H1 (cell line): ENCODE data around the gene KLF13. TPM values are rescaled to one million over a fixed set of nuclear protein-coding genes. Genes with fewer than 3 reads are reported as not detected.

Experiments used
- CTCF ChIA-PET: fragments of 300-600 bp; sonication (Branson Sonifier 250); formaldehyde crosslinking; loops from one replicate; lab custom pipeline; 2021; ENCODE audit not compliant: partially characterized antibody; lab: Charles Lee
- POLR2A ChIA-PET: fragments of 300-600 bp; sonication (Branson Sonifier 250); formaldehyde crosslinking; loops from one replicate; lab custom pipeline; 2021; ENCODE audit warnings: inconsistent platforms; ENCODE audit not compliant: partially characterized antibody; lab: Charles Lee
- DNase-seq, 2 experiments: peaks; one replicate each; pipeline versions ENCODE4 v3.0.0 to v3.0.0-alpha.2; 2010 to 2022; ENCODE audit warnings: low spot score in 2 of 2, low read depth in 1 of 2, mixed read lengths in 1 of 2
- FAIRE-seq: peaks from 2 replicates; lab custom pipeline; 2011; peaks lifted over from hg19 to GRCh38; lab: Jason Lieb, UNC
- H2AFZ ChIP-seq: 2 replicates; pipeline ENCODE4 v1.8.1; 2012; ENCODE audit warnings: low read length, inconsistent platforms
- H2AK5ac ChIP-seq: 2 replicates; pipeline ENCODE4 v1.6.1; 2013; ENCODE audit warnings: low read depth, low read length
- H2BK120ac ChIP-seq: replicated peaks from 2 replicates; pipeline ENCODE3; 2013; ENCODE audit warnings: low read depth, low read length, inconsistent platforms
- H2BK12ac ChIP-seq: 2 replicates; pipeline ENCODE4 v1.6.1; 2013; ENCODE audit warnings: low read depth, low read length
- H2BK15ac ChIP-seq: 2 replicates; pipeline ENCODE4 v1.6.1; 2013; ENCODE audit warnings: low read length
- H2BK20ac ChIP-seq: 2 replicates; pipeline ENCODE4 v1.6.1; 2013; ENCODE audit warnings: low read length
- H2BK5ac ChIP-seq: 2 replicates; pipeline ENCODE4 v1.6.1; 2013; ENCODE audit warnings: low read depth, low read length
- H3K14ac ChIP-seq: 2 replicates; pipeline ENCODE4 v1.6.1; 2013; ENCODE audit warnings: inconsistent platforms; ENCODE audit not compliant: insufficient read length
- H3K18ac ChIP-seq: 2 replicates; pipeline ENCODE4 v1.6.1; 2013; ENCODE audit warnings: low read length; ENCODE audit errors: extremely low read depth
- H3K23ac ChIP-seq: 2 replicates; pipeline ENCODE4 v1.6.1; 2013; ENCODE audit warnings: inconsistent platforms; ENCODE audit not compliant: insufficient read length
- H3K23me2 ChIP-seq: 2 replicates; pipeline ENCODE4 v1.6.1; 2013; ENCODE audit warnings: low read depth, low read length
- H3K27ac ChIP-seq: 2 replicates; pipeline ENCODE4 v1.6.1; 2011; ENCODE audit warnings: low read depth, low read length, inconsistent platforms
- H3K27me3 ChIP-seq, 4 experiments: replicated peaks in 1 of 4; 1 replicate in 1 of 4; 2 replicates in 3 of 4; pipeline versions ENCODE4 v1.6.1 to v1.8.1; 2011 to 2013; ENCODE audit warnings: low read length in 3 of 4, mild to moderate bottlenecking in 3 of 4, inconsistent platforms in 2 of 4, mixed read lengths in 2 of 4, moderate library complexity in 1 of 4; ENCODE audit not compliant: control insufficient read depth in 3 of 4, insufficient read depth in 3 of 4; ENCODE audit errors: extremely low read depth in 1 of 4
- H3K36me3 ChIP-seq, 4 experiments: 2 replicates each; pipeline versions ENCODE4 v1.6.1 to v1.8.1; 2011 to 2013; ENCODE audit warnings: mild to moderate bottlenecking in 4 of 4, low read length in 3 of 4, moderate library complexity in 2 of 4, control low read depth in 1 of 4, inconsistent platforms in 1 of 4; ENCODE audit not compliant: insufficient read depth in 4 of 4, control insufficient read depth in 2 of 4
- H3K4ac ChIP-seq: replicated peaks from 2 replicates; pipeline ENCODE3; 2013; ENCODE audit warnings: low read length, low read depth, mixed read lengths, inconsistent platforms; ENCODE audit not compliant: insufficient read length
- H3K4me1 ChIP-seq, 4 experiments: replicated peaks in 1 of 4; 1 replicate in 1 of 4; 2 replicates in 3 of 4; pipeline versions ENCODE4 v1.6.1 to v1.8.1; 2011 to 2013; ENCODE audit warnings: low read length in 3 of 4, inconsistent platforms in 2 of 4, mixed read lengths in 1 of 4; ENCODE audit not compliant: insufficient read depth in 4 of 4, control insufficient read depth in 3 of 4
- H3K4me2 ChIP-seq, 2 experiments: 2 replicates each; pipeline versions ENCODE4 v1.6.1 to v1.8.1; 2011 to 2013; ENCODE audit warnings: low read depth in 2 of 2, low read length in 2 of 2, control low read depth in 1 of 2, inconsistent platforms in 1 of 2, mild to moderate bottlenecking in 1 of 2; ENCODE audit not compliant: insufficient read depth in 1 of 2
- H3K4me3 ChIP-seq, 4 experiments: fragments of 200-600, 300-600 bp in 1 of 4; sonication (generic), shearing (Covaris generic), sonication (Bioruptor Twin) in 1 of 4; 2 replicates each; pipeline versions ENCODE4 v1.5.1 to v1.8.1; 2011 to 2016; ENCODE audit warnings: low read length in 4 of 4, low read depth in 3 of 4, control low read depth in 2 of 4, inconsistent platforms in 2 of 4, mild to moderate bottlenecking in 2 of 4, mixed read lengths in 1 of 4, moderate library complexity in 1 of 4; ENCODE audit not compliant: insufficient read depth in 2 of 4; ENCODE audit errors: extremely low read depth in 1 of 4
- H3K56ac ChIP-seq: replicated peaks from 2 replicates; pipeline ENCODE3; 2013; ENCODE audit warnings: low read depth, mild to moderate bottlenecking, mixed read lengths, low read length, inconsistent platforms; ENCODE audit not compliant: insufficient read length
- H3K79me1 ChIP-seq: 2 replicates; pipeline ENCODE4 v1.6.1; 2013; ENCODE audit warnings: low read depth, low read length, control low read depth
- H3K79me2 ChIP-seq, 2 experiments: 2 replicates each; pipeline versions ENCODE4 v1.6.1 to v1.8.1; 2012 to 2013; ENCODE audit warnings: low read length in 2 of 2, mild to moderate bottlenecking in 2 of 2, inconsistent platforms in 1 of 2; ENCODE audit not compliant: insufficient read depth in 2 of 2, control insufficient read depth in 1 of 2
- H3K9ac ChIP-seq, 4 experiments: replicated peaks in 1 of 4; 1 replicate in 1 of 4; 2 replicates in 3 of 4; pipeline versions ENCODE4 v1.6.1 to v1.8.1; 2011 to 2013; ENCODE audit warnings: low read depth in 3 of 4, low read length in 3 of 4, control low read depth in 2 of 4, mild to moderate bottlenecking in 2 of 4, moderate library complexity in 2 of 4, inconsistent platforms in 1 of 4; ENCODE audit errors: extremely low read depth in 1 of 4
- H3K9me3 ChIP-seq, 2 experiments: 2 replicates each; pipeline versions ENCODE4 v1.6.1 to v1.8.1; 2012 to 2013; ENCODE audit warnings: mild to moderate bottlenecking in 2 of 2, moderate library complexity in 2 of 2, control low read depth in 1 of 2, inconsistent platforms in 1 of 2, low read depth in 1 of 2, low read length in 1 of 2, mixed read lengths in 1 of 2; ENCODE audit not compliant: insufficient read depth in 2 of 2
- H4K20me1 ChIP-seq, 2 experiments: replicated peaks in 1 of 2; 2 replicates each; pipeline versions ENCODE3 to v1.8.1; 2011 to 2013; ENCODE audit warnings: inconsistent platforms in 2 of 2, low read length in 2 of 2, mild to moderate bottlenecking in 1 of 2; ENCODE audit not compliant: insufficient read depth in 2 of 2, control insufficient read depth in 1 of 2
- H4K5ac ChIP-seq: 2 replicates; pipeline ENCODE4 v1.6.1; 2013; ENCODE audit warnings: low read length, low read depth, mixed read lengths, inconsistent platforms; ENCODE audit not compliant: insufficient read length
- H4K8ac ChIP-seq: 2 replicates; pipeline ENCODE4 v1.8.0; 2013; ENCODE audit warnings: mild to moderate bottlenecking, moderate library complexity, low read length, inconsistent platforms; ENCODE audit not compliant: insufficient read depth; ENCODE audit errors: extremely low read depth
- H4K91ac ChIP-seq: replicated peaks from 2 replicates; pipeline ENCODE3; 2013; ENCODE audit warnings: low read length, mixed read lengths, inconsistent platforms; ENCODE audit not compliant: insufficient read length
- ATF3 ChIP-seq: IDR thresholded peaks from 2 replicates; pipeline ENCODE4 v1.6.1; 2011; ENCODE audit warnings: low read depth, mild to moderate bottlenecking, low read length; ENCODE audit not compliant: insufficient read depth
- CBX8 ChIP-seq: fragments of 300-800, 300-1000 bp; sonication (generic); IDR thresholded peaks from 2 replicates; pipeline ENCODE4 v1.7.1; 2016; ENCODE audit warnings: low read depth, low read length, borderline replicate concordance
- CHD2 ChIP-seq: IDR thresholded peaks from 2 replicates; pipeline ENCODE4 v1.6.1; 2012; ENCODE audit warnings: low read length, improper control_type of control experiment
- CREB1 ChIP-seq: IDR thresholded peaks from 2 replicates; pipeline ENCODE4 v1.6.1; 2012; ENCODE audit warnings: inconsistent platforms
- E2F6 ChIP-seq: IDR thresholded peaks from 2 replicates; pipeline ENCODE4 v1.6.1; 2012; ENCODE audit warnings: inconsistent platforms
- FOSL1 ChIP-seq: IDR thresholded peaks from 2 replicates; pipeline ENCODE4 v1.6.1; 2011; ENCODE audit warnings: mild to moderate bottlenecking, low read depth, low read length, moderate library complexity; ENCODE audit not compliant: insufficient read depth
- HDAC2 ChIP-seq, 2 experiments: fragments of 300-600 bp in 1 of 2; sonication (generic) in 1 of 2; IDR thresholded peaks; 2 replicates each; pipeline ENCODE4 v1.6.1; 2011 to 2012; ENCODE audit warnings: low read depth in 2 of 2, low read length in 2 of 2, mild to moderate bottlenecking in 2 of 2, moderate library complexity in 2 of 2, borderline replicate concordance in 1 of 2, inconsistent platforms in 1 of 2
- KDM4A ChIP-seq: IDR thresholded peaks from one replicate; pipeline ENCODE4 v1.7.1; 2012; ENCODE audit warnings: low read depth, mild to moderate bottlenecking, moderate library complexity, low read length, inconsistent platforms; ENCODE audit not compliant: severe bottlenecking
- POLR2A ChIP-seq, 2 experiments: IDR thresholded peaks; 1 replicate in 1 of 2; 2 replicates in 1 of 2; pipeline ENCODE4 v1.6.1; 2011; ENCODE audit warnings: low read depth in 2 of 2, low read length in 2 of 2, mild to moderate bottlenecking in 2 of 2; ENCODE audit errors: control extremely low read depth in 1 of 2
- RBBP5 ChIP-seq: IDR thresholded peaks from 2 replicates; pipeline ENCODE4 v1.7.1; 2012; ENCODE audit warnings: low read depth, mild to moderate bottlenecking, inconsistent platforms, low read length, moderate library complexity, borderline replicate concordance
- TAF7 ChIP-seq: optimal IDR thresholded peaks from 2 replicates; pipeline ENCODE3; 2011; ENCODE audit warnings: low read depth, mild to moderate bottlenecking, inconsistent platforms, low read length, moderate library complexity, borderline replicate concordance
- YY1 ChIP-seq: IDR thresholded peaks from 2 replicates; pipeline ENCODE4 v1.6.1; 2011; ENCODE audit warnings: low read depth, mild to moderate bottlenecking, low read length
- WGBS, 2 experiments: shearing (Covaris generic) in 1 of 2; methylation state at CpG; one replicate each; pipeline versions ENCODE4 v1.1.6 to v1.1.7; 2013 to 2015; ENCODE audit warnings: low lambda C conversion rate in 2 of 2, mixed read lengths in 2 of 2, inconsistent platforms in 1 of 2, low coverage in 1 of 2, missing lambda C conversion rate in 1 of 2; ENCODE audit not compliant: insufficient replicate concordance in 2 of 2, insufficient coverage in 1 of 2, insufficient read length in 1 of 2; ENCODE audit errors: extremely low coverage in 1 of 2, missing lambda C conversion rate in 1 of 2; 5-methylcytosine and 5-hydroxymethylcytosine counted together
- polyA plus RNA-seq, 7 experiments: library from polyadenylated mRNA; depleted of rRNA in 3 of 7; stranded (reverse) in 5 of 7; unstranded in 2 of 7; fragments of >200 nt in 5 of 7; fragments of 200-250 nt in 2 of 7; gene quantifications; 1 replicate in 5 of 7; 2 replicates in 1 of 7; 4 replicates in 1 of 7; pipeline versions ENCODE4 v1.2.1 to v1.2.3, GENCODE V29; 2011 to 2013; ENCODE audit warnings: missing spikeins in 2 of 7, mixed read lengths in 2 of 7
- total RNA-seq: library from RNA; stranded (reverse); fragmentation: NEBNext Ultra II Directional; extraction: Animal tissue kit (Norgen Biotek cat#: 25700); gene quantifications from 2 replicates; pipeline ENCODE4 v1.2.1, GENCODE V29; 2021

KLF13 gene
- total and polyA plus RNA-seq, 2 of the 8 experiments (the other 6 are each of a cell fraction or from before 2014, with no cell fraction given) = 18.3 to 33.4 TPM

GRCh38 chr15:31294067-31294466 is 32.6 kb upstream of the KLF13 start:
- Histone ChIP-seq H3K4ac (no peak overlapping the region), H2BK20ac (no peak overlapping the region), H3K56ac (no peak overlapping the region), H2AFZ (no peak overlapping the region), H3K27ac (no peak overlapping the region), H3K9me3 (no peaks in the 10 kb centered on the region), H3K23ac (no peak overlapping the region), H3K4me3 (no peak overlapping the region), H3K4me1 (peaks cover 2 to 15% (median 11%) of the 10 kb centered on the region in 4 experiments), H3K9ac (no peak overlapping the region), H3K27me3 (no peaks in the 10 kb centered on the region; a peak in 1 of 7 replicates), H3K18ac (no peak overlapping the region), H2AK5ac (no peak overlapping the region), H3K14ac (no peak overlapping the region), H4K20me1 (no peaks in the 10 kb centered on the region), H2BK12ac (no peak overlapping the region), H3K79me2 (no peaks in the 10 kb centered on the region), H2BK15ac (no peak overlapping the region), H3K23me2 (no peaks in the 10 kb centered on the region; the same call in 1 of the 2 replicates), H2BK120ac (no peak overlapping the region), H4K8ac (no peak overlapping the region), H3K36me3 (no peaks in the 10 kb centered on the region), H4K5ac (no peak overlapping the region), H4K91ac (no peak overlapping the region), H2BK5ac (no peak overlapping the region), H3K79me1 (no peaks in the 10 kb centered on the region), H3K4me2 (no peak overlapping the region)
- FAIRE-seq = no peak
- ChIA-PET CTCF (interaction anchor here (1.4 kb wide), 1 partner anchor 22 kb away, joined by 3 read pairs; no protein-coding TSS in a partner anchor), POLR2A (no interaction called here)
- 67% methylated on average over 2 of the region's 2 CpGs; no CpG with 5 or more reads in 1 of the 2 experiments for WGBS, 2 experiments
- DNase-seq = no peak
- no peak for TF ChIP-seq CBX8
- no peak for TF ChIP-seq CREB1
- no peak for TF ChIP-seq YY1
- no peak for TF ChIP-seq CHD2
- TF ChIP-seq TAF7 = no peak
- no peak for TF ChIP-seq HDAC2 (IDR thresholded peaks at IDR 0.05; ENCODE audit: borderline replicate concordance in 1 of 2, low read depth in 2 of 2, low read length in 2 of 2)
- no peak for TF ChIP-seq FOSL1
- no peak for TF ChIP-seq POLR2A (IDR thresholded peaks at IDR 0.05; ENCODE audit: control extremely low read depth in 1 of 2, low read depth in 2 of 2, low read length in 2 of 2)
- no peak for TF ChIP-seq KDM4A
- no peak for TF ChIP-seq ATF3
- no peak for TF ChIP-seq E2F6
- no peak for TF ChIP-seq RBBP5
